ENCODE measurements around the gene MRPL49. TPM values are rescaled to one million over a fixed set of nuclear protein-coding genes. Genes with fewer than 3 reads are reported as not detected.

The MRPL49 gene

Small RNA genes lying within 50 kb of the gene (small RNA-seq; reads per million reads assigned to genes)
- gene HIGD1AP10 (ENCODE audit: insufficient read depth) (not detected), gene PDCL2P2 (ENCODE audit: insufficient read depth) (not detected), gene RNU2-23P (ENCODE audit: insufficient read depth) (1.1 reads per million)

Data from mesendoderm (in vitro differentiated cells).